ENCODE results near the gene GPR162.
A peak's percentile ranks its signal among the peaks of the same experiment; 100 is the strongest.

Gene GPR162

GRCh38 chr12:6866163-6866919 is 44.7 kb downstream of the GPR162 start:
- peaks cover 8% of the 10 kb centered on the region for H3K79me2 ChIP-seq (ENCODE audit: insufficient read depth, low read length)
- H3K9me3 ChIP-seq (ENCODE audit: low read length): no peaks in the 10 kb centered on the region
- TF ChIP-seq EZH2 (IDR thresholded peaks at IDR 0.05; ENCODE audit: borderline replicate concordance, low read length) (no peak), CTCF (IDR thresholded peaks at IDR 0.05; ENCODE audit: low read length) (no peak)
- peak overlapping the region; percentile 70 for H3K27ac ChIP-seq (ENCODE audit: low read depth, low read length, poor library complexity, severe bottlenecking)
- peaks cover 39% of the 10 kb centered on the region for H3K4me1 ChIP-seq (ENCODE audit: insufficient read depth, low read length, severe bottlenecking)
- H3K36me3 ChIP-seq (ENCODE audit: insufficient read depth, low read length): peaks cover 82% of the 10 kb centered on the region
- no peaks in the 10 kb centered on the region for H3K27me3 ChIP-seq (ENCODE audit: insufficient read depth, low read length)
- H3K9me2 ChIP-seq (ENCODE audit: low read depth, low read length): no peaks in the 10 kb centered on the region
- H3F3A ChIP-seq (ENCODE audit: insufficient read depth, low read length): peaks cover 8% of the 10 kb centered on the region; the same call in 1 of the 2 replicates
- peak overlapping the region; percentile 60; the same call in 1 of the 2 replicates for H3K9ac ChIP-seq (ENCODE audit: low read length)
- H3K4me2 ChIP-seq (ENCODE audit: low read length): peak overlapping the region; percentile 99
- H4K20me1 ChIP-seq (ENCODE audit: insufficient read depth, low read length): peaks cover 3% of the 10 kb centered on the region; the same call in 1 of the 2 replicates
- H3K4me3 ChIP-seq (ENCODE audit: low read depth, low read length, poor library complexity, severe bottlenecking): peak overlapping the region; percentile 91
- no peak overlapping the region for H2AFZ ChIP-seq (ENCODE audit: low read length)

- Histone ChIP-seq H3K27me3 (ENCODE audit: insufficient read depth, low read length) (no peaks in the 10 kb centered on the region), H3K4me3 (ENCODE audit: low read depth, low read length, poor library complexity, severe bottlenecking) (peak overlapping the region; percentile 91), H3K79me2 (ENCODE audit: insufficient read depth, low read length) (peaks cover 8% of the 10 kb centered on the region), H3K36me3 (ENCODE audit: insufficient read depth, low read length) (peaks cover 82% of the 10 kb centered on the region), H3K4me1 (ENCODE audit: insufficient read depth, low read length, severe bottlenecking) (peaks cover 46% of the 10 kb centered on the region), H3K4me2 (ENCODE audit: low read length) (peak overlapping the region; percentile 99), H3K9me3 (ENCODE audit: low read length) (no peaks in the 10 kb centered on the region), H3K27ac (ENCODE audit: low read depth, low read length, poor library complexity, severe bottlenecking) (peak overlapping the region; percentile 70), H4K20me1 (ENCODE audit: insufficient read depth, low read length) (peaks cover 3% of the 10 kb centered on the region; the same call in 1 of the 2 replicates), H2AFZ (ENCODE audit: low read length) (no peak overlapping the region), H3F3A (ENCODE audit: insufficient read depth, low read length) (peaks cover 12% of the 10 kb centered on the region), H3K9me2 (ENCODE audit: low read depth, low read length) (no peaks in the 10 kb centered on the region), H3K9ac (ENCODE audit: low read length) (peak overlapping the region; percentile 60; the same call in 1 of the 2 replicates)
- TF ChIP-seq EZH2 (IDR thresholded peaks at IDR 0.05; ENCODE audit: borderline replicate concordance, low read length) (no peak), CTCF (IDR thresholded peaks at IDR 0.05; ENCODE audit: low read length) (no peak)
These were observed 45.3 kb downstream of the GPR162 start for GRCh38 chr12:6866920-6867412.

GRCh38 chr12:6867413-6868210 is 46.0 kb downstream of the GPR162 start, which contains the start of gene TPI1:
TPI1 (plus strand) TSS chr12:6867531; CDS start chr12:6867567, 36 bp downstream.
- Histone ChIP-seq H3F3A (ENCODE audit: insufficient read depth, low read length) (peaks cover 13% of the 10 kb centered on the region), H3K4me1 (ENCODE audit: insufficient read depth, low read length, severe bottlenecking) (peaks cover 52% of the 10 kb centered on the region), H3K36me3 (ENCODE audit: insufficient read depth, low read length) (peaks cover 79% of the 10 kb centered on the region), H3K27ac (ENCODE audit: low read depth, low read length, poor library complexity, severe bottlenecking) (peak within 1 kb of the TSS; percentile 76), H3K27me3 (ENCODE audit: insufficient read depth, low read length) (no peaks in the 10 kb centered on the region), H3K4me2 (ENCODE audit: low read length) (peak within 1 kb of the TSS; percentile 99), H3K4me3 (ENCODE audit: low read depth, low read length, poor library complexity, severe bottlenecking) (peak within 1 kb of the TSS; percentile 91), H4K20me1 (ENCODE audit: insufficient read depth, low read length) (peaks cover 3% of the 10 kb centered on the region; the same call in 1 of the 2 replicates), H3K79me2 (ENCODE audit: insufficient read depth, low read length) (peaks cover 8% of the 10 kb centered on the region), H2AFZ (ENCODE audit: low read length) (no peak within 1 kb of the TSS), H3K9me3 (ENCODE audit: low read length) (no peaks in the 10 kb centered on the region), H3K9ac (ENCODE audit: low read length) (peak within 1 kb of the TSS; percentile 99), H3K9me2 (ENCODE audit: low read depth, low read length) (no peaks in the 10 kb centered on the region)
- TF ChIP-seq EZH2 (IDR thresholded peaks at IDR 0.05; ENCODE audit: borderline replicate concordance, low read length): no peak
- no peak for TF ChIP-seq CTCF (IDR thresholded peaks at IDR 0.05; ENCODE audit: low read length)

Measured in OCI-LY1 (cell line).